Colonic mucosa (tissue), 4 donors: ENCODE measurements around the gene KCNG1. TPM values are rescaled to one million over a fixed set of nuclear protein-coding genes. Genes with fewer than 3 reads are reported as not detected.
"Not testable (repeated sequence)": the region's sequence is repeated elsewhere in the genome, so short reads cannot be mapped to it uniquely, and the experiment has no call there.

Experiments used
- DNase-seq: peaks from one replicate; pipeline ENCODE4 v3.0.0-alpha.2; 2020
- H3K27ac ChIP-seq: fragments of 200-600 bp; one replicate; pipeline ENCODE4 v1.8.0; 2021
- H3K27me3 ChIP-seq: fragments of 200-600 bp; one replicate; pipeline ENCODE4 v1.8.0; 2021
- H3K36me3 ChIP-seq: fragments of 200-600 bp; one replicate; pipeline ENCODE4 v1.8.0; 2021
- H3K4me1 ChIP-seq: fragments of 200-600 bp; one replicate; pipeline ENCODE4 v1.8.0; 2021; ENCODE audit warnings: mild to moderate bottlenecking
- H3K4me3 ChIP-seq: fragments of 200-600 bp; one replicate; pipeline ENCODE4 v1.8.0; 2021
- H3K9ac ChIP-seq, 2 donors: one replicate each; pipeline ENCODE4 v1.7.0; 2013; ENCODE audit warnings: control low read depth in 2 of 2, low read depth in 2 of 2, low read length in 2 of 2
- H3K9me3 ChIP-seq: fragments of 200-600 bp; one replicate; pipeline ENCODE4 v1.8.0; 2021
- CTCF ChIP-seq: fragments of 200-600 bp; IDR thresholded peaks from one replicate; pipeline ENCODE4 v1.8.0; 2022; ENCODE audit warnings: antibody characterized with exemption, mild to moderate bottlenecking
- intact Hi-C: fragments of 100-400 bp; cut with DNase I; formaldehyde crosslinking; loops from one replicate; pipeline ENCODE4 v1.14.1; 2022
- total RNA-seq, 2 donors: library from RNA; stranded (reverse); fragmentation: NEBNext Ultra II Directional in 1 of 2; extraction: Animal tissue kit (Norgen Biotek cat#: 25700) in 1 of 2; gene quantifications; one replicate each; pipeline ENCODE4 v1.2.1, GENCODE V29; 2021
- donor health status: healthy.
- donor health status: DM: no; HTN: no; CAD: no.
- donor health status: DM: no; HTN: no; CAD: no.

The KCNG1 gene
- total RNA-seq, 2 donors from 2014 or later = 5.8 to 10.3 TPM

- H3K27me3 ChIP-seq = no peaks in the 10 kb centered on the region
- DNase-seq = no peak
- H3K9me3 ChIP-seq = no peaks in the 10 kb centered on the region
- no peak overlapping the region for H3K27ac ChIP-seq
- no peaks in the 10 kb centered on the region for H3K4me1 ChIP-seq
- TF ChIP-seq CTCF = no peak
- intact Hi-C loops = no loop called here
- no peak overlapping the region for H3K9ac ChIP-seq
- H3K36me3 ChIP-seq = no peaks in the 10 kb centered on the region
- no peak overlapping the region for H3K4me3 ChIP-seq
Observed at GRCh38 chr20:51054233-51054632, 31.3 kb upstream of the KCNG1 start.

DNA sequence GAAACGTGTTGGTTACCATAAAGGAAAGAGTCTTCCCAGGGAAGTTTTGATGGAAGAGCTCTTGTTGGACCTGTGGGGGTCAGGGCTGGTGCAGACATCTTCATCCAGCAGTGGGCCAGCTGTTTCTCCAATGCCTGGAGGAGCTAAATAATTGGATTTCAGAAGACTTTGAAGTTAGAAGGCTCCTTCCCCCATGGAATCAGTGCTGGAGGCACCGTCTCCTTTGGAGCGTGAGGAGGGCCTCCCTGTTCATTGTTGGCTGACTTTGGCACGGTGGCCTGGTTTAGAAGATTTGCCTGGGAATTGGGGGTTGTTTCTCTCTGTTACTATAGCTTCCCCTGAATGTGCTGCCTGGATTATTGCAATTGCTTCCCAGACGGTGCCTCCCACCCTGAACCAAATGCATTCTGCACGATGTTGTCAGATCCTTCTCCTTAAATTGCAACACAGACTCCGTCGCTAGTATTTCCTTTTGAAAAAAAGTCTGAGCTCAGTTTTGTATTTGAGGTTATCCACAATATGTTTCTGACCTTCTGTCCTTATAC, 27.7 kb upstream of the KCNG1 start:
- H3K4me3 ChIP-seq = no peak overlapping the region
- TF ChIP-seq CTCF = no peak
- no peak for DNase-seq
- H3K36me3 ChIP-seq = no peaks in the 10 kb centered on the region
- no peaks in the 10 kb centered on the region for H3K9me3 ChIP-seq
- no peaks in the 10 kb centered on the region for H3K27me3 ChIP-seq
- intact Hi-C loops = no loop called here
- H3K4me1 ChIP-seq = no peaks in the 10 kb centered on the region
- H3K27ac ChIP-seq = no peak overlapping the region
- H3K9ac ChIP-seq = no peak overlapping the region

- no peak for DNase-seq
- intact Hi-C loops = no loop called here
- TF ChIP-seq CTCF = no peak
- Histone ChIP-seq H3K9me3 (no peaks in the 10 kb centered on the region), H3K4me3 (no peak overlapping the region), H3K9ac (no peak overlapping the region), H3K4me1 (no peaks in the 10 kb centered on the region), H3K27me3 (no peaks in the 10 kb centered on the region), H3K36me3 (no peaks in the 10 kb centered on the region), H3K27ac (no peak overlapping the region)
Observed at GRCh38 chr20:51046021-51046985, 23.4 kb upstream of the KCNG1 start.

GRCh38 chr20:51045492-51045891, 22.6 kb upstream of the KCNG1 start:
- intact Hi-C loops, H3K4me3 ChIP-seq, H3K9ac ChIP-seq, H3K27ac ChIP-seq, H3K36me3 ChIP-seq, DNase-seq, H3K4me1 ChIP-seq, H3K9me3 ChIP-seq, H3K27me3 ChIP-seq: not testable (repeated sequence)

DNA sequence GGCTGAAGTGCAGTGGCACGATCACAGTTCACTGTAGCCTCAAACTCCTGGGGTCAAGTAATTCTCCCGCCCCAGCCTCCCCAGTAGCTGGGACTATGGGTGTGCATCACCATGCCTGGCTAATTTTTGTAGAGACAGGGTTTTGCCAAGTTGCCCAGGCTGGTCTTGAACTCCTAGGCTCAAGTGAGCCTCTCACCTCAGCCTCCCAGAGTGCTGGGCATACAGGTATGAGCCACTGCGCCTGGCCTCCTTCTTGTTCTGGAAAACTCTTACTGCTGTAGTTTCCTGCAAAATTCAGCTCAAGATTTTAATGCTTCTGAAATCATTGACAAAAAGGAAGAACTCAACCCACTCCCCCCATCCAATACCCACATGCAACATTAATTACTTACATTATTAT, 21.9 kb upstream of the KCNG1 start:
- H3K27ac ChIP-seq = no peak overlapping the region
- H3K9ac ChIP-seq = no peak overlapping the region
- no peaks in the 10 kb centered on the region for H3K9me3 ChIP-seq
- no peaks in the 10 kb centered on the region for H3K4me1 ChIP-seq
- TF ChIP-seq CTCF = no peak
- H3K27me3 ChIP-seq = no peaks in the 10 kb centered on the region
- no peaks in the 10 kb centered on the region for H3K36me3 ChIP-seq
- DNase-seq = no peak
- no peak overlapping the region for H3K4me3 ChIP-seq
- intact Hi-C loops = no loop called here

GRCh38 chr20:51043811-51044210, 20.9 kb upstream of the KCNG1 start:
- intact Hi-C loops = no loop called here
- no peak for TF ChIP-seq CTCF
- Histone ChIP-seq H3K4me1 (no peaks in the 10 kb centered on the region), H3K9me3 (no peaks in the 10 kb centered on the region), H3K36me3 (no peaks in the 10 kb centered on the region), H3K27me3 (no peaks in the 10 kb centered on the region), H3K4me3 (no peak overlapping the region), H3K9ac (no peak overlapping the region), H3K27ac (no peak overlapping the region)
- DNase-seq = no peak
